Right ventricle myocardium superior (tissue), 1 donor: ENCODE measurements around the gene DDRGK1. TPM values are rescaled to one million over a fixed set of nuclear protein-coding genes. Genes with fewer than 3 reads are reported as not detected.
A peak's percentile ranks its signal among the peaks of the same experiment; 100 is the strongest.
"Not testable (repeated sequence)": the region's sequence is repeated elsewhere in the genome, so short reads cannot be mapped to it uniquely, and the experiment has no call there.

ENCODE experiments used
- ATAC-seq: fragments of 200-7000 bp; cut with Tn5 transposase; one replicate; pipeline ENCODE4 v1.9.1; 2020; ENCODE audit warnings: mild to moderate bottlenecking; ENCODE audit not compliant: poor library complexity
- DNase-seq: peaks from one replicate; pipeline ENCODE4 v3.0.0-alpha.2; 2020
- intact Hi-C: fragments of 100-400 bp; cut with DNase I; formaldehyde crosslinking; loops from one replicate; pipeline ENCODE4 v1.11.2; 2022
- total RNA-seq: library from RNA; stranded (reverse); fragmentation: NEBNext Ultra II Directional; extraction: Animal tissue kit (Norgen Biotek cat#: 25700); gene quantifications from one replicate; pipeline ENCODE4 v1.2.1, GENCODE V29; 2021
- donor health status: DM: no; HTN: yes; CAD: no; lungs with severe emphysema.

Gene DDRGK1
- total RNA-seq, 1 donor from 2014 or later, result 36.4 TPM

GRCh38 chr20:3193806-3194616, 10.5 kb downstream of the DDRGK1 start:
- ATAC-seq (no peak), DNase-seq (no peak)
- intact Hi-C loops, result no loop called here

GRCh38 chr20:3192226-3193015, 12.1 kb downstream of the DDRGK1 start:
- intact Hi-C loops, result no loop called here
- no peak for DNase-seq
- ATAC-seq, result no peak

- no peak for ATAC-seq
- DNase-seq, result no peak
- intact Hi-C loops, result no loop called here
Measured at GRCh38 chr20:3190681-3191111, 13.8 kb downstream of the DDRGK1 start.

GRCh38 chr20:3189561-3190131, 14.8 kb downstream of the DDRGK1 start:
- ATAC-seq, result no peak
- no peak for DNase-seq
- intact Hi-C loops, result no loop called here

- intact Hi-C loops, result no loop called here
- ATAC-seq (no peak), DNase-seq (no peak)
Measured at GRCh38 chr20:3188823-3189413, 15.6 kb downstream of the DDRGK1 start.

GRCh38 chr20:3187861-3188260, 16.6 kb downstream of the DDRGK1 start:
- DNase-seq, ATAC-seq, intact Hi-C loops: not testable (repeated sequence)

- intact Hi-C loops, result no loop called here
- ATAC-seq (no peak), DNase-seq (no peak)
Measured at GRCh38 chr20:3183896-3184612, 20.4 kb downstream of the DDRGK1 start.

- intact Hi-C loops, ATAC-seq, DNase-seq: not testable (repeated sequence)
Measured at GRCh38 chr20:3182429-3182828, 22.1 kb downstream of the DDRGK1 start.

GRCh38 chr20:3181270-3181669, 23.2 kb downstream of the DDRGK1 start:
- intact Hi-C loops, result no loop called here
- DNase-seq, result no peak
- no peak for ATAC-seq

- intact Hi-C loops, result no loop called here
- ATAC-seq (no peak), DNase-seq (no peak)
Measured at GRCh38 chr20:3180319-3180718, 24.2 kb downstream of the DDRGK1 start.

GRCh38 chr20:3177746-3178485, 26.6 kb downstream of the DDRGK1 start:
- no peak for ATAC-seq
- no peak for DNase-seq
- intact Hi-C loops, result no loop called here

- DNase-seq (no peak), ATAC-seq (no peak)
- intact Hi-C loops, result no loop called here
Measured at GRCh38 chr20:3175270-3175669, 29.2 kb downstream of the DDRGK1 start.

- intact Hi-C loops, result no loop called here
- ATAC-seq, result no peak
Measured at GRCh38 chr20:3174442-3175261, 29.8 kb downstream of the DDRGK1 start.

GRCh38 chr20:3173610-3174441, 30.7 kb downstream of the DDRGK1 start:
- intact Hi-C loops, result no loop called here
- peak; percentile 95 for DNase-seq
- peak; percentile 97 for ATAC-seq

More at GRCh38 chr20:3174442-3175261, 29.8 kb downstream of the DDRGK1 start:
- no peak for DNase-seq

- ATAC-seq (peak; percentile 59), DNase-seq (peak; percentile 83)
- intact Hi-C loops, result no loop called here
Measured at GRCh38 chr20:3172933-3173609, 31.4 kb downstream of the DDRGK1 start, which contains the start of gene LZTS3. Gene LZTS3 (minus strand): TSS chr20:3173549. CDS start chr20:3167163, 6,386 bp downstream.
